EH (cell line): ENCODE data around the gene OR52R1.
"Not testable (repeated sequence)": the region's sequence is repeated elsewhere in the genome, so short reads cannot be mapped to it uniquely, and the experiment has no call there.

Experiments
- DNase-seq: peaks from one replicate; pipeline ENCODE4 v3.0.0-alpha.2; 2015; ENCODE audit warnings: low read depth

OR52R1 gene

DNA sequence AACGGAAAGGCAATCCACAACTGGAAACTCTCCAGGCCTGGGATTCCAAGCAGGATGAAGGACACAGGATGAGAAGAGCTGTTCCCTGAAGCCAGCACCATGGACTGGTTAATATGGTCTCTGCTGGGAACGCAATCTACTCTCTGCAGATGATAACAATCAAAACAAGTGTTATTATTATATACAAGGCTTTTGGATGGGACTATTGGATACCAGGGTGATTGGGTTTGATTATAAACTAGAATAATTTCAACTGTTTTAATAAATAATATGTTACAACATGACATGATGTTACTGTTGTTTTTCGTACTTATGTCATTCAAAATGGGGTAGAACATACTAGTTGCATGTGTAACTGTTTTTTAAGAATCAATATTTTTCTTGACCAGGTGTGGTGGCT lies at the start of gene OR52R1:
Gene OR52R1, minus strand, starts transcription at position 101 of the 400 bp plus-strand sequence. Its CDS starts 0 bp downstream, at position 101.
- DNase-seq, result no peak

DNA sequence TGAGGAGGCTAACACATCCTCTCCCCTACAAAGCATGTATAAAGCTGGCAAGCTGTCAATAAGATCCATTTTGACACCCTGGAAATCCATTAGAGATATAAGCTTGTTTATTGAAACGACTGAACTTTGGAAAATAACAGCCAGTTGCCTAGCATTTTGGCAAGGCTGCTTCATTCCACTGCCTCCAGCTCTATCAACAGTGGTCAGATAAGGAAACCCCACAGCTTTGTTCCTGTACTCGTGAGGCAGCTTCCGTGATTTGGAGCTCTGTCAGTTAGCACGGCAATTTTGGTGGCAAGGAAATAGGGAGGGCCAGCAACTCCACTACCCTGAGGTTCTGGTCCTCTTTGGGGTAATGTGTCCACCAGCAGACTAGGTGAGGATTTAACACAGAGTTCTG lies 46.9 kb upstream of the OR52R1 start:
- DNase-seq, result no peak

DNA sequence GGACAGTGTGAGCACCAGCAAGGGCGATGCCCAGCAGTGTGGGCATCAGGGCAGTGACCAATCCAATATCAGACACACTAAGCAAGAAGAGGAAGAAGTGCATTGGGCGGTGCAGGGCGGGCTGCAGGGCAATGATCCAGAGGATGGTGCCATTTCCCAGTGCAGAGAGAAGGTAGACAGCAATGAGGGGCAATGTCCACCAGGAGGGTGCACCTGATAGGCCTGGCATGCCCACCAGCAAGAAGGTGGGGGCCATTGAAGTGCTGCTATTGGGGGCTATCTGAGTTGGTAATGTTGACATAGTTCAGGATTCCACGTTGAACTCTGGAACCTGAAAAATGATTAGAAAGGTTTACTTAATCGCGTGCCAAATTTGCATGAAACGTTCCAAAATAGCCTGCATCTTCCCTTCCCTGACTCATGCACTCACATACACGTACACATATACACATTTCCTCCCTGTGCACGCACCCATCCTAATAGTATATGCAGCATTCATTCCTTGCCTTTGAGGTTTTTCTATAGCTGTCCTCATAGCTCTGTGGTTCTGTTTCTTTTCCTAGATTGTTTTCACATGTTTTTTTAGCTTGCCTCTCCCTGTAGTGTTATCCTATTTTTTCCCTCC lies 44.8 kb upstream of the OR52R1 start, which contains the start of gene OR51S1:
Gene OR51S1, minus strand, starts transcription at position 301 of the 625 bp plus-strand sequence. Its CDS starts 0 bp downstream, at position 301.
- DNase-seq, result no peak

DNA sequence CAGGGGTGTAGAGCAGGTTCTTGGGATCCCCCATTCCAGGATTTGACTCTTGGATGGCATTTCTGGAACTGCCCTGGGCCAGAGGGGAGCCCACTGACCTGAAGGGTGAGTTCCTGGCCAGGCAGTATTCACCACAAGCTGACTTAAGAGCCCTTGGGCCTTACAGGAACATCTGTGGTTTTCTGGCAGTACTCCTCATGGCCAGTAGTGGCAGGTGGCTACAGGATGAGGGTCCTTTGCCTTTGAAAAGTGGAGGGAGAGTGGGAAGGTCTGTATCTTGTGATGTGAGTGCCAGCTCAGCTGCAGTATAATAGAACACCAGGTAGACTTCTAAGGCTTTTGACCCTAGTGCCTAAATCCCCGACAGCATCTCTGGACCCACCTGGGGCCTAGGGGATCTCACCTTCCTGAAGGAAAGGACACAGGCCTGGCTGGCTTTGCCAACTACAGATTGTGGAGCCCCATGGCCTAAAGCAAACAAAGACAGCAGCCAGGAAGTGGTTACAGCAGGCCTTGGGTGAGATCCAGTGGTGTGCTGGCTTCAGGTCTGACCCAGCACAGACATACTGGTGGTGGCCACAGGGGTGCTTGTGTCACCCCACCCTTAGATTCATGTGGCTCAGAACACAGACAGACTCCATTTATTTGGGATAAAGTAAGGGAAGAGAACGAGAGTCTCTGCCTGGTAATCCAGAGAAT lies 35.8 kb upstream of the OR52R1 start:
- DNase-seq, result no peak

DNA sequence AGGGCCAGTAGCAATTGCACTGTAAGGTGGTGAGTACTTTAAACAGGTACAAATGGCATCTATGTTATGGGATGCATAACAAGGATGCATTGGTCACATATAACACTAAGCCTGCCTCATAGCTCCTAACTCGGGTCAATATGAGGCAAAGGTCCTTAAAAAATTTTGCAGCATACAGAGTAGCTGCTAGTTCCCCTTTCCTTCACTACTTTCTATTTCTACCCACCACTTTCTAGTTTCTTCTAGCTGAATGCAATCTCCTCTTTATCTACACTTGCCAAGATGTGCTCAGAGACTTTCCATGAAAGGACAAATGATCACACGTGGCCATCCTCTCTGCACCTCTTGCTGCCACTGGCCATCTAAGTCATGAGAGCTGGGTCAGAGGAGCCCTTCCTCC lies 26.7 kb upstream of the OR52R1 start:
- no peak for DNase-seq

DNA sequence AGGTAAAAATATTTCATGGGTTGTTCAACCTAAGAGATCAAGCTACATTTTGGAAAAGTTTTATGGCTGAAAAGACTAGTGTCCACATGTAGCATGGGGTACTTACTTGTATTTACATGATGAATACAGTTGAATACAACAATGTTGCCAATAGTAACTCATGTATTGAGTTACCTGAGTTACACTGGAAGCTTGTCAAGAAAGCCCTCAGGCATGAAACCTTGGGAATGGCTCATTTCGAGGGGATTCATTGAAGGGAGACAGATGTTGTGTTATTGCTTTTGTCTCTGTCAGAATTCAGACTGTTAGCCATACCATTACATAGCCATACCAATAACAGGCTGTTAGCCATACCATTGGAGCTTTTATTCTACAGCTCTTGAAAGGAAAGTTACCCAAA lies 26.2 kb upstream of the OR52R1 start:
- DNase-seq, result no peak

DNA sequence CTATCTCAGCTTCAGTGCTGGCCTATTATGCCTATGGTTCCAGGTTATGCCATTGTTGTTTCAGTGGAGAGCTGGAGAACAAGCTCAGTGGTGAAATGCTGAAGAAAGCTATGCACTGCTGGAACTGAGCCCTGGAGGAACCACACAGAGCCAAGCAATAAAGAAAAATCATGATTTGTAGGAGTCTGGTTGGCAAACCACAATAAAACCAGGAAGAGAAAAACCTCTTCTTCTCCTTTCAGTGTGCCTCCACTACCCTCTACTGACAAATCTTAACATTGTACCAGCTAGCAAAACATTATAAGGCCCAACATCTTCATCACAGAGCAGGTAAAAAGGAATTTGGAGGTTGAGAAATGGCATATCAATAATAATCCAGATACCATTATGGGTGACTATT lies 22.2 kb upstream of the OR52R1 start:
- no peak for DNase-seq

DNA sequence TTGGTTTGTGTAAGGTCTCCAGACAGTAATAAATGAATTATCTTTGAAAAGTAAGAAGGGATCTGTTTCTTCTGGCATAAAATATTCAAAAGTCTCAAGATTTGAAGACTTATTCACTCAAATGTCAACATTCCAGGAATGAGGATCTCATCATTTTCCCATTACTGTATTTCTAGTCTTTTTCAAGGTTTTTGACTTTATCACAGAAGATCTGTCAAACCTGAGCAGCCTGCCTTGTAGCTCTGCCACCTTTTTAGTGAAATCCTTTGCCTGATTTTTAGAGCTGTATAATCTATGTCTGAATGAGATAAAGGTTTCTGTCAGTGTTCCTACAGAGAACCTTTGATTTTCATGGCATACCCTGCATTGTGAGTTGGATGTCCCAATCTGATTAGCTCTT lies 21.0 kb upstream of the OR52R1 start:
- DNase-seq, result no peak

DNA sequence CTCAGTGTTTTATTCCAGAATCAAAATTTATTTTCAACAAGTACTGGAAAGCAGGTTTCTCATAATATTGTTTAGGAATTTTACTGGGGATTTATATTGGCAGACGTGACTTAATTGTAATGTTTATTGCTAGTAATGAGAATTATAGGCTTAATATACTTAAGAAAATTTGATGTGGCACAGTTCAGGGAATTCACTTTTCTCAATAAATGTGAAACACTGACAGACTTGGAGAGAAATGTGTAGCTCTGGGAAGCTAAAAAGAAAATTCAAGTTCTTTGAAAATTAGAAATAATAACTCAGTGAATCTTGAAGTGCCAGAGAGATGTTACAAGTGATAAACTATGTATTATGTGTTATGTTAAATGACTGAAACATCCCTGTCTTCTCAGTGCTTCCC lies 16.8 kb upstream of the OR52R1 start, which contains the start of gene OR51F2:
Gene OR51F2, plus strand, starts transcription at position 301 of the 400 bp plus-strand sequence. CDS start 101 bp downstream, outside the sequence.
- no peak for DNase-seq

DNA sequence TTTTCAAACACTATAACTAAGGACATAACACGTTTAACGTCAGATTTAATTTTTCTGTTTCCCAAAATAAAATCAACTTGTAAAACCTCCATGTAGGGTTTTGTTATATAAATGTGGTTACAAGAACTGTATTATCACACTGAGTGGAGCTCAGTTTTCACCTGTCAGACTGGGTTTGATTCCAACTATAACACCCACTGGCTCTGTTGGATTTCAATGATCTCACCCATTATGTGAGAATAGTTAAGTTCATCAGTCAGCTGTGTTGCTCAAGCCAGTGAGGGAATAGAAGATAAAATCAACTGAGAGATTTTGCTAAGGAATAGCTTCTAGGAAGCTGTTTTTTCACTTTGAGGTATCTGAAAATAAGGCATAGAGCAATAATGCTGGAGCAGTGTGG lies 5.1 kb upstream of the OR52R1 start:
- no peak for DNase-seq

DNA sequence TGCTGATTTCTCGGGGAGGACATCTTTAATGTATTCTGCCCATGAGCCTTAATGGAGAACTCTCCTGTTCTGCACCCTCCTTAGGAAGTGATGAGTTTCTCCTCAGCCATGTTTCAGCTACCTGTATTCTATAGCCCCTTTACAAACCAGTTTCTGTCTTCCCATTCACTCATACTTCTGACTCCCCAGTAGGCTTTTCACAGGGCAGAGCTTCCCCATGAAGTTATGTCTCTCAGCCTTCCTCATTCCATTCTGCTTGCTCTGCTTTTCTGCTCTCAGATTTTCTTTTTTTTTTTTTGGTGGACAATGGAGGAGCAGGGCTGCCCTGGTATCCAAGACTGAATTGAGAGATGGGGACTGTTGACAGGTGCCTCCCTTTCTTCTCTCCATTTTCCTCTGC lies 4.3 kb upstream of the OR52R1 start:
- DNase-seq, result no peak

DNA sequence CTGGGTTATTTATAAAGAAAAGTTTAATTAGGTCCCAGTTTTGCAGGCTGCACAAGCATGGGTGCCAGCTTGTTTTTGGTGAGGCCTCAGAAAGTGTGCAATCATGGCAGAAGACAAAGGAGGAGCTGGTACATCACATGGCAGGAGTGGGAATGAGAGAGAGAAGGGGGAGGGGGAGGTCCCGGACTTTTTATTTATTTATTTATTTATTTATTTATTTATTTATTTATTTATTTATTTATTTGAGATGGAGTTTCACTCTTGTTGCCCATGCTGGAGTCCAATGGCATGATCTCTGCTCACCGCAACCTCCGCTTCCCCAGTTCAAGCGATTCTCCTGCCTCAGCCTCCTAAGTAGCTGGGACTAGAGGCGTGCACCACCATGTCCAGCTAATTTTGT lies 2.9 kb downstream of the OR52R1 start:
- DNase-seq, result not testable (repeated sequence)

DNA sequence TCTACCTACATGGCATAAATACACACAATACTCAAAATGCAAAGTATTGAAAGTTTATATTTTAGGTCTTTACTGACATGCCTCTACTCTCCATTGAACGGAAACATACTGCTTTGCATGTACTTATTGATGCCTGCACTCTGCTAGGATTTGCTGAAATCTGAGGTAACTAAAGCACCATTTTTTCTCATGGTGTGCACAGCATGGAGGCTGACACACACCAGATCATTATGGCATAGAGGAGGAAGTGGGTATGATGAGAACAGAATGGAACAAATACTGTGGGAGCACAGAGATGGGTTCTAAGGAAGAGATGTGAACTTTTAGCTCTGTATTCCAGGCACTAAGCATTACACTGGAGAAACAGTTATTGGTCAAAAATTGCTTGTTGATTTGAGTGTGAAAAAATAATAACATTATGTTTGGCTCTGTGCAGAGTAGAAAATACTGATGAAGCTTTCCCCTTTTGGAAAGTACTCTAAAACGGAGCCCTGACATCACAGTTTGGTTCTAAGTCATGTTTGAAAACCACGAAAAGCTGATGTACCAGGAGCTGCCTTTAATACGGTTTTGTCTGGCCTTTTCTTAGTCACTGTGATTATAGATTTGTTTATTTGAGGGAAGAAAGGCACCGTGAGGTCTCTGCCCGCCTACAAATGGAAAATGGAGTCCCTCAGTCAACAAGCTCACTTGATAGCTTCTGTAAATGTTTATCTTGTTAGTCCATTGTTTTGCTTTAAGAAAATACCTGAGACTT lies 5.6 kb downstream of the OR52R1 start:
- no peak for DNase-seq

DNA sequence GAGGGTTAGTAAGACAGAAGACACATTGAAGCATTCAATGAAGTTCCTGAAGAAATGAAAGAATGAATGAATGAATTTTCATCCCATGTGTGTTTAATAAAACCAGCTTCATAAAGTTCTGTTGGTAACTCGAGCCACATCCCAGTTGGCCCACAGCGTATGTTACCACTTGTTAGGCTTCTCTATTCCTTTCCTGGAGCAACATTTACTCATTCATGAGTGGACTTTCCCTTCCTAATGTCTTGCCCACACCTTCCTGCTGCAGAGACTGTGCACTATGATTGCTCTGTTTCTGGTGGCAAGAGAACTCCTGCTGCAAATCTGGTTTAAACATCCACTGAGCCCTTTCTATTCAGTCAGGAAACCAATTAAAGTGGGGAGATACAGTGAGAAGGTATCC lies 7.0 kb downstream of the OR52R1 start:
- no peak for DNase-seq

DNA sequence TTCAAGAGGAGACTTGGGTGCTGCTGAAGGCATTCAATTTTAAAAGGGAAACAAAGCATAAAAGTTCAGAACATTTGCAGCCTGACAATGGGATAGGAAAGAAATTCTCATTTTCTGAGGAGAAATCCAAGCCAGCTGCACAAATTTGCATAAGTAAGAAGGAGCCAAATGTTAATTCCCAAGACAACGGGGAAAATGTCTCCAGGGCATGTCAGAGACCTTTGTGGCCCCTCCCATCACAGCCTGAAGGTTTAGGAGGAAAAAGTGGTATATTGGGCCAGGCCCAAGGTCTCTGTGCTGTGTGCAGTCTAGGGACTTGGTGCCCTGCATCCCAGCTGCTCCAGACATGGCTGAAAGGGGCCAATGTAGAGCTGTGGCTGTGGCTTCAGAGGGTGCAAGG lies 21.7 kb downstream of the OR52R1 start:
- DNase-seq, result no peak

DNA sequence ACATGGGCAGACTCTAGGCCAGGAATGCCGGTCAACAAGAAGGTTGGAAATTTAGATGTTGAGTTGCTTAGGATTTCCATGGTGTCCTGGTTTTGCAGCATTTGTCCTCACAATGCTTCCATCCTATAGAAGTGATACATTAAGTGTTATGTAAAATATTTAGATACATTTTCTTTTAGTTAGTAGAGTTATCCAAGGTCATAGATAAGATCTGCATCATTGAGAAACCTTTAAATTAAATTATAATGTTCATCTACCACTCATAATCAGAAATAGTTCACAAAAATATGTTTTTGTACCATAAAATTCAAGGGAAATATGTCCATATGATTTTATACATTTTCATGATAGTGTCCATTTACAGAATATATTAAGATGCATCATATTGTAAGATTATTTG lies 34.3 kb downstream of the OR52R1 start, which contains the start of gene OR51F1:
Gene OR51F1, minus strand, starts transcription at position 101 of the 400 bp plus-strand sequence. Its CDS starts 0 bp downstream, at position 101.
- no peak for DNase-seq

DNA sequence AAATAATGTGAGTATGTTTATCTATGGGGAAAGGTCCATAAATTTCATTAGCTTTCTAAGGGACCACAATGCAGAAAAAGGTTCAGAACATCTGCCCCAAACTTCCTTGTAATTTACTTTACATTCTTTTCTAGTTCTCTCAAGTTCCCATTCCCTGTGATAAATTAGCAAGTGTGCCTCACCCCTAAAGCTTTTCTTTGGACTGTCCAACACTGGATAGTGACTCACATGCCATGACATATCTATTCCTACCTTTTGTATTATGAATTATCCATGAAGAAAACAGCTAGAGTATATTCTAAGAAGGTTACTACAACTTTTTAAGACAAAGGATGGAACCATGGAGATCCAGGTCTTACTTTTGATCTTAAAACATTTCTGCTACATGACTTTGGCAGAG lies 36.1 kb downstream of the OR52R1 start:
- no peak for DNase-seq

DNA sequence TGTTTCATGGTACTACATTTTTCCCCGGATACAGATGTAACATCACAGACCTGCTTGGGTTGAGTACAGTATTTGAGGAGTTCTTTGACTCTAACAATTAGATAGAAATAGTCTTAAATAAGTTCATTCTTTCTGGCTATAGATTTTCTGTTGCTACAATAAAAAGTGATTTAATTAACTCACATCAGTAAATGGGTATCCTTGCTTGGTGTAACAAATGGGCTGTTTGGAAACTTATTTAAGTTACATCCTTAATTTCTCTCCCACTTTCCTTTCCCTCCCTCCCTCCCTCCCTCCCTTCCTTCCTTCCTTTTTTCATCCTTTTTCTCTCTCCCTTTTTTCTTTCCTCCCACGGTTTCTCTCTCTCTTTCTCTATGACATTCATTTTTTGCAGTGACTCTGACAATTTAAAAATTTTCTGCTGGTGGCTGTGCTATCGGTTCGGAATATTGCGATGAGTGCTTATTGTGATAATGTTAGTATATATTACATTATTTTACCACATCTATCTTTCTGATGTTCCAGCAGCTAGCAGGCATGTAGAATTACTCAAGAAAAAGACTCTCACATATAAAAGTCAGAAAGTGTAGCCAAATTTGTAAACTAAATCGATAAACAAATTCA lies 37.6 kb downstream of the OR52R1 start:
- DNase-seq, result no peak

DNA sequence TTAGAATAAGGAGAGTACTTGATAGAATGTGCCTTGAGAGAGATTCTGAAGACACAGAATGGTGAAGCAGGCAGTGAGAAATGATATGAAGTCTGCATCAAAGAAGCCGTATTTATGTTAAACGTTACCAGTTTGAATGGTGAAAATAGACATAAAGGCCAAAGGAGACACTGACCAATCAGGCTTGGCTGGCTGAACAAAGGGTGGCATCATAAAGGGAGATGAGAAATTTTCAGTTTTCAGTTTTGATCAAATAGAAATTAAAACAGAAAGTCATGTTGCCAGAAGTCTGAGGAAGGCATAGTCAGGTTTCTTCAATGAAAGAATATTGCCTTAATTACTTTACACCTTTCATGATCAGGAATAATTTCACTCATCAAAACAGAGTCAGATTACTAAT lies 41.1 kb downstream of the OR52R1 start:
- no peak for DNase-seq
